Epithelial cell of prostate (primary cell): ENCODE data around the gene C1orf159.
"Not testable (repeated sequence)": the region's sequence is repeated elsewhere in the genome, so short reads cannot be mapped to it uniquely, and the experiment has no call there.

Experiments
- DNase-seq: peaks from one replicate; pipeline ENCODE4 v3.0.0-alpha.2; 2011; ENCODE audit warnings: low read depth, low spot score
- H3K27ac ChIP-seq: fragments of 450-650 bp; 2 replicates; pipeline ENCODE4 v1.5.1; 2017; ENCODE audit warnings: mild to moderate bottlenecking

Gene C1orf159

GRCh38 chr1:1120096-1120495, 4.2 kb upstream of the C1orf159 start:
- DNase-seq = no peak
- H3K27ac ChIP-seq = no peak overlapping the region

DNA sequence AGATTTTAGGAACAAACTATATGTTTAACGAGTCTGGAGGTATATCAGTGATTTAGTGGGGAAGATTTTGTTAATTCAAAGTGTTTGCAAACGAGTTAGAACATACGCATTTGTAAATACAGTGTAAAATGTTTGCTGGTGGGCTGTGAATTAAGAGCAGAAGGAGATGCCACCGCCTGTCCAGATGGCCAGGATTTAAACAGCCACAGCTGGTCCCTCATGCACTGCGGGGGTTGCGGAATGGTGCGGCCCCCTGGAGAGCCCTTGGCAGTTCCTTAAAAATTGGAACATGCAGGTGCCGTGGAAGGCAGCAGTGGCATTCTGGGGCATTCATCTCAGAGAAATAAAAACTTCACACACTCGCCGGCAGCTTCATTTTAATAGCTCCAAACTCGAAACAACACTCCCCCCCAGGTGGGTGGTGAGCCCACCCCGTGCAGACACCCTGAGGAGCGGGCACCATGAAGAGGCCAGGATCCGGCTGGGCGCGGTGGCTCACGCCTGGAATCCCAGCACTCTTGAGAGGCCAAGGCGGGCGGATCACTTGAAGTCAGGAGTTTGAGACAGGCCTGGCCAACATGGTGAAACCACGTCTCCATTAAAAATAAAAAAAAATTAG, 3.5 kb upstream of the C1orf159 start:
- H3K27ac ChIP-seq = no peak overlapping the region
- DNase-seq = no peak

DNA sequence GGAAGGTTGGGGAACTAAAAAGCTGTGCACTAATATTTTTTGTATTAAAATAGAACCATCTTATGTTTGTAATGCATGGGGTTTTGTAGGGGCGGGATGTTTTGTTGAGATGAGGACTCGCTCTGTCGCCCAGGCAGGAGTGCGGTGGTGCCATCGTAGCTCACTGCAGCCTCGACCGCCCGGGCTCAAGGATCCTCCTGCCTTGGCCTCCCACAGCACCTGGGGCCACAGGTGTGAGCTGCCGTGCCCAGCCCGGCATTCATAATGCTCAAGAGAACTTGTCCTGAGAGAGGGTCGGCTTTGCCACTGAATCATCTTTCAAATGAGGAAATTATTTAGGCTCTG, 3.0 kb upstream of the C1orf159 start:
- no peak for DNase-seq
- H3K27ac ChIP-seq = no peak overlapping the region

GRCh38 chr1:1118011-1118875, 2.4 kb upstream of the C1orf159 start:
- no peak overlapping the region for H3K27ac ChIP-seq
- DNase-seq = no peak

DNA sequence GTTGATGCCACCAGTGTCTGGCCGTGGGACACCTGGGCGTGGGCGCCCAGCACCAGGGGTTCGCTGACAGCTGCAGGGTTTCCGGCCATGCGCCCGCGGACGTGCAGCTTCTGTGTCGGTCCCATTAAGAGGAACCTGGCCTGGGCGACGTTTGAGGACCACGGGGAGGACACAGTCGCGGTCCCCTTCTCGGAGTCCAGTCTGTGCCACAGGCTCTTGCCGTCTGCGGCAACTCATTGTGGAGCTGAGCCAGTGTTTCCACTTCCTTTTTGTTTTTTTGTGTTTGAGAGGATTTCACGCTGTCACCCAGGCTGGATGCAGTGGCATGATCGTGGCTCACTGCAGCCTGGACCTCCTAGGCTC, 1.6 kb upstream of the C1orf159 start:
- H3K27ac ChIP-seq = no peak overlapping the region
- DNase-seq = no peak

DNA sequence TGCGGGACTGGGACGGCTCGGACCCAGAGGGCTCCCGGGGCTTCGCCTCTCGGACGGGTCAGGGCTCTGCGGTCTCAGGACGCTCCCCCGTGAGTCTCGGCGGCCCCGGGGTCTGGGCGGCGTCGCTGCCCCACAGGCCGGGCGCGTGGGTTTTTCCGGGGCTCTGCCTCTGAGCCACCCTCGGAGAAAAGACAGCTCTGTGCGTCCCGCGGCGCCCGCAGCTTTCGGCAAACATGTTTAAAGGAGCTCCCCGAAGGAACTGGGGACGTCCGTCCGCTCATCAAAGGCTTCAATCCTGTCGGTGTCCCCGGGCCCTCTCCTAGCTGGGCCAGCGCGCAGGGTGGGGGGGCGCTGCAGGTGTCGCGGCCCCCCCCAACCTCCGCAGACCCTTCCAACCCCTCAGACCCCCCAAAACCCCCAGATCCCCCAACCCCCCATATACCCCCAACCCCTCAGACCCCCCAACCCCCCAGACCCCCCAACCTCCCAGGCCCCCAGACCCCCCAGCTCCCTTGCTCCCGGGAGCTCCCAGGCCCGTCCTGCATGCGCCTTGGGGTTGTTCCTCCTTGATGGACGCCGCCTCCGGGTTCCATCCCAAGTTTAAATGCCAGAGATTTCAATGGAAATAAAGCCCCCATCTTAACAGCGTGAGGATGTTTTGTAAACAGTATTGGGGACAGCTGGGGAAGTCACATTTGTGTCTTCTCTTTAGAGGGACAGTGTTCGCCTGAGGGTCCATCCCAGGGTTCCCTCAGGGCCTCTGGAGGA, 996 bp upstream of the C1orf159 start:
- H3K27ac ChIP-seq = no peak overlapping the region
- DNase-seq = no peak

GRCh38 chr1:1115136-1115785, 628 bp downstream of the C1orf159 start:
- no peak overlapping the region for H3K27ac ChIP-seq
- DNase-seq = no peak

GRCh38 chr1:1114431-1114830, 1.5 kb downstream of the C1orf159 start:
- no peak for DNase-seq
- no peak overlapping the region for H3K27ac ChIP-seq

DNA sequence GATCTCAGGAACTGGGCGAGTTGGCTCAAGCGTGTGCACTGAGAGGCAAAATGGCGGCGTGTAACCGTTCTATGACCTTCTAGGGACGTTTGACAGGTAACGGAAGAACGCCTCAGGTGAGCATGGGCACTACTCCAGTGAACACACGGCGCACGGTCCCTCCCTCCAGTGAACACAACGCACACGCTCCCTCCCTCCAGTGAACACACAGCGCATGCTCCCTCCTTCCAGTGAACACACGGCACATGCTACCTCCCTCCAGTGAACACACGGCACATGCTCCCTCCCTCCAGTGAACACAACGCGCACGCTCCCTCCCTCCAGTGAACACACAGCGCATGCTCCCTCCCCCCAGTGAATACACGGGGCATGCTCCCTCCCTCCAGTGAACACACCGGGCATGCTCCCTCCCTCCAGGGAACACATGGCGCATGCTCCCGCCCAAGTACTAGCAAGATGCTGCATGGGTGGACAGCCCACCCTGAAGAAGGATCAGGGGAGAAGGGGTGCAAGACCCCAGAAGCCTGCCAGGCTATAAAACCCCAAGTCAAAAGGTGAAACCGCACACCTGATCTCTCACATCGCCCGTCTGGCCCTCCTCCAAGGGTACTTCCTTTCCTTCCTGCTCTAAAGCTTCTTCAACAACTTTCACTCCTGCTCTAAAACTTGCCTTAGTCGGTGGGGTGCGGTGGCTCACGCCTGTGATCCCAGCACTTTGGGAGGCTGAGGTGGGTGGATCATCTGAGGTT, 3.5 kb downstream of the C1orf159 start:
- H3K27ac ChIP-seq = no peak overlapping the region
- no peak for DNase-seq

GRCh38 chr1:1111516-1112236, 4.2 kb downstream of the C1orf159 start:
- no peak overlapping the region for H3K27ac ChIP-seq
- no peak for DNase-seq

DNA sequence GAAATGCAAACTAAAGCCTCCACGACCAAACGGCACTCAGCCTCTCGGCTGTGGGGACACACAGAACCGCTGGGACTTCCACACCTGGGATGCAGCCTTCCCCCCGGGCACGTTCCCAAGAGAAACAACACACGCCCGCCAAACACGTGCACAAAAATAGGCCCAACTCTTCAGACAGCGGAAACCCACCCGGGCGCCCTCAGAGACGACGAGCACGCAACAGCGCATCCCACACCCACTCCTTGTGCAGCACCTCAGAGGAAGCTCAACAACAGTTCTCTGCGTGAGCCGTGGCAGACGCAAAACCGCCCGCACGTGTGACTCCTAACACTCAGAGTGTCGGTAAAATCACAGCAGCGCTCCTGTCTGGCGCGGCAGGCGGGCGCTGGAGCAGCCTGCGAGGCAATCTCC, 5.3 kb downstream of the C1orf159 start:
- no peak overlapping the region for H3K27ac ChIP-seq
- no peak for DNase-seq

GRCh38 chr1:1109743-1110142, 6.1 kb downstream of the C1orf159 start:
- DNase-seq = no peak
- no peak overlapping the region for H3K27ac ChIP-seq

GRCh38 chr1:1106510-1107221, 9.2 kb downstream of the C1orf159 start:
- H3K27ac ChIP-seq = no peak overlapping the region
- DNase-seq = no peak

- DNase-seq, H3K27ac ChIP-seq: not testable (repeated sequence)
Observed at GRCh38 chr1:1104152-1104551, 11.7 kb downstream of the C1orf159 start.

DNA sequence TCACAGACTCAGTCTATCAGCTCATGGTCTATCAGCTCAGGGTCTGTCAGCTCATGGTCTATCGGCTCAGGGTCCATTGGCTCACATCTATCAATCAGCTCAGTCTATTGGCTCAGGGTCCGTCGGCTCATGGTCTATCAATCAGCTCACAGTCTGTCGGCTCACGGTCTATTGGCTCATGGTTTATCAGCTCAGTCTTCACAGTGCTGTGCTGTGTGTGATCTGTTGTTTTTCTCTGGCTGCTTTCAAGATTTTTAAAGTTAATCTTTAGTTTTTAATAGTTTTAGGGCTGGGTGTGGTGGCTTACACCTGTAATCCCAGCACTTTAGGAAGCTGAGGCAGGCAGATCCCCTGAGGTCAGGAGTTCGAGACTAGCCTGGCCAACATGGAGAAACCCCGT, 14.4 kb downstream of the C1orf159 start:
- no peak for DNase-seq
- no peak overlapping the region for H3K27ac ChIP-seq

- no peak for DNase-seq
- H3K27ac ChIP-seq = no peak overlapping the region
Observed at GRCh38 chr1:1100296-1100695, 15.6 kb downstream of the C1orf159 start.

DNA sequence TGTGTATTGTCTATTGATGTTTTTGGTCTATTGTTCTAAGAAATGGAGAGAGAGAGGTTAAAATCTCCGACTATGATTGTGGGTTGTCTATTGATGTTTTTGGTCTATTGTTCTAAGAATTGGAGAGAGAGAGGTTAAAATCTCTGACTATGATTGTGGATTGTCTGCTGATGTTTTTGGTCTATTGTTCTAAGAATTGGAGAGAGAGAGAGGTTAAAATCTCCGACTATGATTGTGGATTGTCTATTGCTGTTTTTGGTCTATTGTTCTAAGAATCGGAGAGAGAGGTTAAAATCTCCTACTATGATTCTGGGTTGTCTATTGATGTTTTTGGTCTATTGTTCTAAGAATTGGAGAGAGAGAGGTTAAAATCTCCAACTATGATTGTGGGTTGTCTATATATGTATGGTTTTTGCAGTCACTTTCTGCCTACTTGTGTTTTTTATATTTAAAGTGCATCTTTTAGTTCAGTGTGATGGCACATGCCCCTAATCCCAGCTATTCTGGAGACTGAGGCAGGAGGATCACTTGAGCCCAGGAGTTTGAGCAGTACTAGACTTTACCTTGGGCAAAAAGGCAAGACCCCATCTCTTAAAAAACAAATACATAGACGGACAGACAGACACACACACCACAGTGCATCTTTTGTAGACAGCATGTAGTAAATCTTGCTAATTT, 16.2 kb downstream of the C1orf159 start:
- no peak overlapping the region for H3K27ac ChIP-seq
- no peak for DNase-seq

- no peak overlapping the region for H3K27ac ChIP-seq
- DNase-seq = no peak
Observed at GRCh38 chr1:1098681-1099421, 17.0 kb downstream of the C1orf159 start.
